GM12878 (cell line): ENCODE data around the gene AADAT. TPM values are rescaled to one million over a fixed set of nuclear protein-coding genes. Genes with fewer than 3 reads are reported as not detected.

Experiments used
- ATAC-seq: fragments of 200-7000 bp; cut with Tn5 transposase; 3 replicates; pipeline ENCODE4 v1.9.1; 2020; ENCODE audit warnings: mild to moderate bottlenecking, moderate library complexity
- BruUV-seq: library from RNA; stranded (reverse); fragments of 400-500 nt; replicated peaks from 2 replicates; lab custom pipeline; 2021; lab: Mats Ljungman, UMichigan
- CTCF ChIA-PET: fragments of 300-600 bp; sonication (Branson Sonifier 250); formaldehyde crosslinking; extraction: SDS; loops from one replicate; lab custom pipeline; 2021; ENCODE audit warnings: inconsistent platforms; lab: Yijun Ruan, JAX
- POLR2A ChIA-PET: fragments of 350-600 bp; formaldehyde crosslinking; extraction: SDS; loops from one replicate; lab custom pipeline; 2021; ENCODE audit warnings: inconsistent platforms; lab: Charles Lee
- RAD21 ChIA-PET: fragments of 300-600 bp; sonication (Branson Sonifier 250); formaldehyde crosslinking; loops from one replicate; lab custom pipeline; 2023; ENCODE audit warnings: antibody characterized with exemption; ENCODE audit not compliant: unreplicated experiment; lab: Charles Lee
- SMC1A ChIA-PET: fragments of 300-600 bp; sonication (Branson Sonifier 250); formaldehyde crosslinking; loops from one replicate; lab custom pipeline; 2023; ENCODE audit not compliant: unreplicated experiment, uncharacterized antibody; lab: Charles Lee
- DNase-seq: peaks from one replicate; pipeline ENCODE4 v3.0.0-alpha.2; 2011; ENCODE audit warnings: low read depth, low spot score
- FAIRE-seq: peaks from 3 replicates; lab custom pipeline; 2011; peaks lifted over from hg19 to GRCh38; lab: Jason Lieb, UNC
- H2AFZ ChIP-seq: 2 replicates; pipeline ENCODE4 v1.6.0; 2011; ENCODE audit warnings: low read depth, low read length, control low read depth; ENCODE audit not compliant: control insufficient read depth
- H3K27ac ChIP-seq: 2 replicates; pipeline ENCODE4 v1.5.1; 2011; ENCODE audit warnings: control low read depth; ENCODE audit not compliant: control insufficient read depth, insufficient read depth
- H3K27me3 ChIP-seq, 2 experiments: replicated peaks in 1 of 2; 2 replicates each; pipeline versions ENCODE4 v1.6.0 to v1.6.1; 2011; ENCODE audit warnings: low read length in 1 of 2; ENCODE audit not compliant: control insufficient read depth in 2 of 2, insufficient read depth in 2 of 2
- H3K36me3 ChIP-seq, 2 experiments: 2 replicates each; pipeline ENCODE4 v1.5.1; 2011; ENCODE audit warnings: low read length in 1 of 2; ENCODE audit not compliant: control insufficient read depth in 2 of 2, insufficient read depth in 2 of 2
- H3K4me1 ChIP-seq: 2 replicates; pipeline ENCODE4 v1.6.1; 2011; ENCODE audit warnings: mild to moderate bottlenecking, low read length, moderate library complexity, mixed read lengths; ENCODE audit not compliant: control insufficient read depth, insufficient read depth
- H3K4me2 ChIP-seq: 2 replicates; pipeline ENCODE4 v1.6.0; 2011; ENCODE audit warnings: control low read depth; ENCODE audit not compliant: control insufficient read depth, insufficient read depth
- H3K4me3 ChIP-seq: fragments of 200-600 bp; sonication (generic); 2 replicates; pipeline ENCODE4 v1.5.1; 2016
- H3K79me2 ChIP-seq: 2 replicates; pipeline ENCODE4 v1.6.0; 2011; ENCODE audit warnings: low read length; ENCODE audit not compliant: control insufficient read depth, insufficient read depth
- H3K9ac ChIP-seq: 2 replicates; pipeline ENCODE4 v1.8.0; 2011; ENCODE audit warnings: low read length, control low read depth, mixed read lengths; ENCODE audit not compliant: control insufficient read depth, insufficient read depth
- H3K9me3 ChIP-seq: replicated peaks from 3 replicates; pipeline ENCODE4 v1.5.1; 2011; ENCODE audit warnings: mild to moderate bottlenecking, low read length; ENCODE audit not compliant: control insufficient read depth, insufficient read depth
- H4K20me1 ChIP-seq: 2 replicates; pipeline ENCODE4 v1.6.0; 2011; ENCODE audit not compliant: control insufficient read depth, insufficient read depth
- BHLHE40 ChIP-seq, 2 experiments: fragments of 450-650 bp in 1 of 2; IDR thresholded peaks; 2 replicates each; pipeline ENCODE4 v1.6.1; 2011 to 2017; ENCODE audit warnings: low read depth in 2 of 2, borderline replicate concordance in 1 of 2, improper control_type of control experiment in 1 of 2, low read length in 1 of 2, mild to moderate bottlenecking in 1 of 2
- CBX3 ChIP-seq: fragments of 200-600 bp; sonication (generic); IDR thresholded peaks from 2 replicates; pipeline ENCODE4 v1.6.1; 2016; ENCODE audit warnings: low read depth, borderline replicate concordance
- CEBPB ChIP-seq, 2 experiments: fragments of 150-350 bp in 1 of 2; IDR thresholded peaks; 2 replicates each; pipeline ENCODE4 v1.6.1; 2012 to 2014; ENCODE audit warnings: low read depth in 2 of 2, low read length in 2 of 2, borderline replicate concordance in 1 of 2, inconsistent platforms in 1 of 2
- EED ChIP-seq: sonication (generic); IDR thresholded peaks from 2 replicates; pipeline ENCODE4 v1.6.1; 2016; ENCODE audit warnings: antibody characterized with exemption, low read depth
- MTA3 ChIP-seq: IDR thresholded peaks from 2 replicates; pipeline ENCODE4 v1.6.1; 2012; ENCODE audit warnings: low read length, inconsistent platforms, borderline replicate concordance
- MYB ChIP-seq: fragments of 150-350 bp; IDR thresholded peaks from 2 replicates; pipeline ENCODE4 v1.6.1; 2014; ENCODE audit warnings: mild to moderate bottlenecking, low read depth, low read length, borderline replicate concordance
- NFXL1 ChIP-seq: fragments of 450-650 bp; IDR thresholded peaks from 2 replicates; pipeline ENCODE4 v1.6.1; 2017; ENCODE audit warnings: antibody characterized with exemption, mild to moderate bottlenecking, borderline replicate concordance
- NR2C2 ChIP-seq: IDR thresholded peaks from 2 replicates; pipeline ENCODE4 v1.6.1; 2011; ENCODE audit warnings: borderline replicate concordance, low read depth; ENCODE audit not compliant: control insufficient read depth, insufficient read length
- RAD51 ChIP-seq: fragments of 450-650 bp; IDR thresholded peaks from 2 replicates; pipeline ENCODE4 v1.6.1; 2016; ENCODE audit warnings: moderate library complexity, mild to moderate bottlenecking, inconsistent platforms
- REST ChIP-seq: IDR thresholded peaks from 2 replicates; pipeline ENCODE4 v1.6.1; 2012; ENCODE audit warnings: mild to moderate bottlenecking, low read depth, low read length
- SREBF1 ChIP-seq: IDR thresholded peaks from 2 replicates; pipeline ENCODE4 v1.6.1; 2012; ENCODE audit warnings: mild to moderate bottlenecking, low read length
- YY1 ChIP-seq: IDR thresholded peaks from 2 replicates; pipeline ENCODE4 v1.6.1; 2011; ENCODE audit warnings: low read depth, mild to moderate bottlenecking, low read length
- ZBED1 ChIP-seq: IDR thresholded peaks from 2 replicates; pipeline ENCODE4 v1.6.1; 2016; ENCODE audit warnings: borderline replicate concordance
- WGBS: methylation state at CpG from one replicate; pipeline ENCODE4 v1.1.6; 2016; ENCODE audit warnings: low lambda C conversion rate; ENCODE audit not compliant: insufficient replicate concordance, insufficient coverage; ENCODE audit errors: missing lambda C conversion rate; 5-methylcytosine and 5-hydroxymethylcytosine counted together
- in situ Hi-C: fragments of 300-500 bp; cut with MboI; formaldehyde crosslinking; loops from 9 replicates; pipeline ENCODE4 v1.14.3; 2018; ENCODE audit warnings: mixed read lengths
- intact Hi-C: fragments of 100-400 bp; cut with micrococcal nuclease; formaldehyde crosslinking; loops from one replicate; pipeline ENCODE4 v1.14.2; 2022; ENCODE audit not compliant: unreplicated experiment
- polyA plus RNA-seq, 11 experiments: library from polyadenylated mRNA; depleted of rRNA in 4 of 11; unstranded in 6 of 11; stranded (reverse) in 5 of 11; fragments of >200 nt; fragmentation: Nextera tagmentation in 4 of 11; fragmentation: Illumina TruSeq in 1 of 11; extraction: Ambion mirVana in 4 of 11; extraction: Trizol in 1 of 11; gene quantifications; 1 replicate in 1 of 11; 2 replicates in 10 of 11; pipeline versions ENCODE4 v1.2.1 to v1.2.3, GENCODE V29; 2011 to 2016; ENCODE audit warnings: inconsistent platforms in 2 of 11, missing spikeins in 2 of 11, low read depth in 1 of 11
- total RNA-seq, 4 experiments: library from RNA; depleted of rRNA in 3 of 4; stranded (reverse); fragments of >200 nt in 3 of 4; fragmentation: Illumina TruSeq in 1 of 4; extraction: Trizol in 1 of 4; gene quantifications; 2 replicates each; pipeline versions ENCODE4 v1.2.1 to v1.2.3, GENCODE V29; 2013 to 2021

AADAT gene
- total and polyA plus RNA-seq, 10 of the 15 experiments (the other 5 are each of a cell fraction or from before 2014, with no cell fraction given): not detected

- Histone ChIP-seq H3K79me2 (no peaks in the 10 kb centered on the region), H4K20me1 (no peaks in the 10 kb centered on the region), H2AFZ (no peak overlapping the region), H3K4me3 (no peak overlapping the region), H3K27ac (no peak overlapping the region), H3K36me3 (no peaks in the 10 kb centered on the region), H3K27me3 (no peaks in the 10 kb centered on the region), H3K4me2 (no peak overlapping the region), H3K9me3 (no peaks in the 10 kb centered on the region), H3K9ac (no peak overlapping the region), H3K4me1 (no peaks in the 10 kb centered on the region)
- in situ Hi-C loops (no loop called here), intact Hi-C loops (no loop called here)
- ATAC-seq (no peak), DNase-seq (no peak), FAIRE-seq (no peak)
- POLR2A ChIA-PET: no interaction called here
- RAD21 ChIA-PET: no interaction called here
- SMC1A ChIA-PET: no interaction called here
- 85% methylated on average over 1 of the region's 1 CpG for WGBS
- CTCF ChIA-PET: no interaction called here
- no peak for TF ChIP-seq BHLHE40 (IDR thresholded peaks at IDR 0.05; ENCODE audit: borderline replicate concordance in 1 of 2, low read depth in 2 of 2, low read length in 1 of 2)
- no peak for TF ChIP-seq CEBPB (IDR thresholded peaks at IDR 0.05; ENCODE audit: borderline replicate concordance in 1 of 2, low read depth in 2 of 2, low read length in 2 of 2)
- TF ChIP-seq RAD51: no peak
- no peak for TF ChIP-seq YY1
- no peak for TF ChIP-seq NFXL1
- no TSS peak for BruUV-seq
Measured at GRCh38 chr4:170035231-170035630, 54.5 kb downstream of the AADAT start.

GRCh38 chr4:170033999-170034398 lies 55.8 kb downstream of the AADAT start:
- no peak overlapping the region for H3K4me3 ChIP-seq
- WGBS: 74% methylated on average over 2 of the region's 2 CpGs
- peaks cover 0 to 2% of the 10 kb centered on the region in 2 experiments; a peak in 1 of 4 replicates for H3K27me3 ChIP-seq
- H3K27ac ChIP-seq: no peak overlapping the region
- no peaks in the 10 kb centered on the region for H3K36me3 ChIP-seq
- BruUV-seq: no TSS peak
- ChIA-PET CTCF (no interaction called here), SMC1A (interaction anchor here (0.6 kb wide), 1 partner anchor 826 kb away, joined by 3 read pairs; no protein-coding TSS in a partner anchor), RAD21 (no interaction called here), POLR2A (no interaction called here)
- H3K9ac ChIP-seq: no peak overlapping the region
- no peak for ATAC-seq
- no peak overlapping the region for H3K4me2 ChIP-seq
- no peak for DNase-seq
- no peaks in the 10 kb centered on the region for H3K4me1 ChIP-seq
- H3K79me2 ChIP-seq: no peaks in the 10 kb centered on the region
- in situ Hi-C loops (no loop called here), intact Hi-C loops (no loop called here)
- no peak overlapping the region for H2AFZ ChIP-seq
- H4K20me1 ChIP-seq: no peaks in the 10 kb centered on the region
- H3K9me3 ChIP-seq: no peaks in the 10 kb centered on the region
- no peak for FAIRE-seq
- no peak for TF ChIP-seq CBX3
- TF ChIP-seq MYB: no peak
- TF ChIP-seq SREBF1: no peak
- TF ChIP-seq NR2C2: no peak
- TF ChIP-seq BHLHE40 (IDR thresholded peaks at IDR 0.05; ENCODE audit: borderline replicate concordance in 1 of 2, low read depth in 2 of 2, low read length in 1 of 2): no peak
- no peak for TF ChIP-seq ZBED1
- TF ChIP-seq MTA3: no peak
- TF ChIP-seq REST: no peak
- no peak for TF ChIP-seq EED
